T-cell (primary cell): ENCODE data around the gene STXBP6. TPM values are rescaled to one million over a fixed set of nuclear protein-coding genes. Genes with fewer than 3 reads are reported as not detected.

ENCODE experiments used
- ATAC-seq, 4 experiments: fragments of 200-7000 bp in 3 of 4; fragments of 150-1000 bp in 1 of 4; cut with Tn5 transposase; replicated peaks in 1 of 4; 1 replicate in 3 of 4; 2 replicates in 1 of 4; pipeline ENCODE4 v1.10.0; 2021; ENCODE audit warnings: moderate library complexity in 3 of 4, mild to moderate bottlenecking in 2 of 4, moderate number of reproducible peaks in 1 of 4
- CTCF ChIA-PET, 2 donors: fragments of 300-600 bp; sonication (Branson Sonifier 250); formaldehyde crosslinking; loops; one replicate each; lab custom pipeline; 2022; ENCODE audit warnings: antibody characterized with exemption in 2 of 2; lab: Charles Lee
- POLR2A ChIA-PET, 2 donors: fragments of 300-600 bp; sonication (Branson Sonifier 250); formaldehyde crosslinking; loops; one replicate each; lab custom pipeline; 2022; ENCODE audit warnings: antibody characterized with exemption in 2 of 2; lab: Charles Lee
- DNase-seq, 35 experiments: peaks; one replicate each; pipeline versions ENCODE4 v3.0.0 to v3.0.0-alpha.2; 2013 to 2023
- H3K27ac ChIP-seq: one replicate; pipeline ENCODE4 v1.5.1; 2013; ENCODE audit warnings: low read length
- H3K27me3 ChIP-seq, 2 experiments: replicated peaks in 1 of 2; 1 replicate in 1 of 2; 2 replicates in 1 of 2; pipeline versions ENCODE4 v1.6.1 to v1.7.0; 2013; ENCODE audit warnings: low read length in 1 of 2, mixed read lengths in 1 of 2; ENCODE audit not compliant: control insufficient read depth in 2 of 2, insufficient read depth in 2 of 2; ENCODE audit errors: extremely low read depth in 1 of 2
- H3K36me3 ChIP-seq, 2 donors: 1 replicate in 1 of 2; 2 replicates in 1 of 2; pipeline versions ENCODE4 v1.6.1 to v1.7.0; 2013; ENCODE audit warnings: low read length in 1 of 2; ENCODE audit not compliant: control insufficient read depth in 2 of 2, insufficient read depth in 1 of 2; ENCODE audit errors: extremely low read depth in 1 of 2
- H3K4me1 ChIP-seq, 2 experiments: 1 replicate in 1 of 2; 2 replicates in 1 of 2; pipeline versions ENCODE4 v1.6.1 to v1.7.0; 2013; ENCODE audit warnings: low read length in 2 of 2, mixed read lengths in 1 of 2; ENCODE audit not compliant: insufficient read depth in 2 of 2, control insufficient read depth in 1 of 2; ENCODE audit errors: extremely low read depth in 1 of 2
- H3K4me3 ChIP-seq, 2 donors: 1 replicate in 1 of 2; 2 replicates in 1 of 2; pipeline versions ENCODE4 v1.5.1 to v1.7.0; 2013; ENCODE audit warnings: mild to moderate bottlenecking in 2 of 2, low read length in 1 of 2, moderate library complexity in 1 of 2; ENCODE audit not compliant: control insufficient read depth in 1 of 2; ENCODE audit errors: extremely low read depth in 1 of 2
- H3K9me3 ChIP-seq: 2 replicates; pipeline ENCODE4 v1.7.0; 2013
- H3K27ac Mint-ChIP-seq, 2 donors: one replicate each; pipeline ENCODE4 v1.8.0; 2020 to 2021; ENCODE audit warnings: mild to moderate bottlenecking in 2 of 2, mixed read lengths in 2 of 2
- H3K27me3 Mint-ChIP-seq, 2 donors: one replicate each; pipeline ENCODE4 v1.8.0; 2021 to 2022; ENCODE audit warnings: mixed read lengths in 2 of 2
- H3K36me3 Mint-ChIP-seq: one replicate; pipeline ENCODE4 v1.8.0; 2021; ENCODE audit warnings: mixed read lengths
- H3K4me1 Mint-ChIP-seq, 3 donors: one replicate each; pipeline ENCODE4 v1.8.0; 2020 to 2022; ENCODE audit warnings: mixed read lengths in 3 of 3, mild to moderate bottlenecking in 1 of 3
- H3K4me3 Mint-ChIP-seq, 3 donors: one replicate each; pipeline ENCODE4 v1.8.0; 2020 to 2022; ENCODE audit warnings: mild to moderate bottlenecking in 3 of 3, mixed read lengths in 3 of 3, moderate library complexity in 3 of 3
- H3K9me3 Mint-ChIP-seq, 3 donors: one replicate each; pipeline ENCODE4 v1.8.0; 2020 to 2022; ENCODE audit warnings: mixed read lengths in 3 of 3
- WGBS: methylation state at CpG from one replicate; pipeline ENCODE4 v1.1.5; 2013; ENCODE audit warnings: missing lambda C conversion rate; ENCODE audit not compliant: insufficient coverage; 5-methylcytosine and 5-hydroxymethylcytosine counted together
- total RNA-seq, 35 experiments: library from RNA in 6 of 35; stranded (reverse) in 6 of 35; fragments of 120-200 nt in 1 of 35; gene quantifications; one replicate each; pipeline versions ENCODE4 v1.2.1 to v1.2.4 and lab custom pipeline; 2013 to 2026

Gene STXBP6
- total RNA-seq, 5 donors from 2014 or later (not counting 1 experiment from before 2014, with no cell fraction given): 0.25 TPM; not detected in 4

GRCh38 chr14:24889843-24890242, 160.1 kb downstream of the STXBP6 start:
- DNase-seq (no peak), ATAC-seq (no peak)
- Mint-ChIP-seq H3K4me1 (no peaks in the 10 kb centered on the region), H3K27me3 (peaks cover 11 to 28% of the 10 kb centered on the region in 2 donors), H3K4me3 (no peak overlapping the region), H3K27ac (no peak overlapping the region), H3K36me3 (no peaks in the 10 kb centered on the region), H3K9me3 (peaks cover 9 to 16% (median 11%) of the 10 kb centered on the region in 3 donors)
- CTCF ChIA-PET: no interaction called here
- H3K27me3 ChIP-seq: peaks cover 0 to 5% of the 10 kb centered on the region in 2 experiments
- no peak overlapping the region for H3K4me3 ChIP-seq
- H3K27ac ChIP-seq: no peak overlapping the region
- H3K36me3 ChIP-seq: no peaks in the 10 kb centered on the region
- POLR2A ChIA-PET: no interaction called here
- H3K4me1 ChIP-seq: no peaks in the 10 kb centered on the region
- H3K9me3 ChIP-seq: peaks cover 3% of the 10 kb centered on the region

- Histone ChIP-seq H3K4me1 (no peaks in the 10 kb centered on the region), H3K27ac (no peak overlapping the region), H3K27me3 (peaks cover 0 to 5% of the 10 kb centered on the region in 2 experiments), H3K9me3 (peaks cover 3% of the 10 kb centered on the region), H3K36me3 (no peaks in the 10 kb centered on the region), H3K4me3 (no peak overlapping the region)
- ATAC-seq (no peak), DNase-seq (no peak)
- Mint-ChIP-seq H3K27ac (no peak overlapping the region), H3K4me1 (no peaks in the 10 kb centered on the region), H3K4me3 (no peak overlapping the region), H3K36me3 (no peaks in the 10 kb centered on the region), H3K27me3 (peaks cover 11 to 26% of the 10 kb centered on the region in 2 donors), H3K9me3 (peaks cover 9 to 16% (median 11%) of the 10 kb centered on the region in 3 donors)
- CTCF ChIA-PET: no interaction called here
- POLR2A ChIA-PET: no interaction called here
- 86% methylated on average over 3 of the region's 6 CpGs for WGBS
Measured at GRCh38 chr14:24888532-24888931, 161.4 kb downstream of the STXBP6 start.

- H3K36me3 Mint-ChIP-seq: no peaks in the 10 kb centered on the region
- Histone ChIP-seq H3K27me3 (peaks cover 0 to 4% of the 10 kb centered on the region in 2 experiments), H3K4me1 (no peaks in the 10 kb centered on the region), H3K9me3 (peaks cover 3% of the 10 kb centered on the region), H3K36me3 (no peaks in the 10 kb centered on the region), H3K4me3 (no peak overlapping the region), H3K27ac (no peak overlapping the region)
- ChIA-PET POLR2A (no interaction called here), CTCF (no interaction called here)
- ATAC-seq (no peak), DNase-seq (no peak)
- WGBS: 43% methylated on average over 1 of the region's 3 CpGs
- H3K27me3 Mint-ChIP-seq: peaks cover 11 to 27% of the 10 kb centered on the region in 2 donors
- no peak overlapping the region for H3K4me3 Mint-ChIP-seq
- peaks cover 9 to 16% (median 11%) of the 10 kb centered on the region in 3 donors for H3K9me3 Mint-ChIP-seq
- H3K4me1 Mint-ChIP-seq: no peaks in the 10 kb centered on the region
- H3K27ac Mint-ChIP-seq: no peak overlapping the region
Measured at GRCh38 chr14:24887623-24888304, 162.2 kb downstream of the STXBP6 start.

GRCh38 chr14:24885410-24885913, 164.5 kb downstream of the STXBP6 start:
- Histone ChIP-seq H3K4me1 (no peaks in the 10 kb centered on the region), H3K27ac (no peak overlapping the region), H3K27me3 (no peaks in the 10 kb centered on the region), H3K4me3 (no peak overlapping the region), H3K9me3 (no peaks in the 10 kb centered on the region), H3K36me3 (no peaks in the 10 kb centered on the region)
- 33% methylated on average over 1 of the region's 3 CpGs for WGBS
- ChIA-PET POLR2A (no interaction called here), CTCF (no interaction called here)
- H3K36me3 Mint-ChIP-seq: no peaks in the 10 kb centered on the region
- no peak for ATAC-seq
- no peaks in the 10 kb centered on the region for H3K4me1 Mint-ChIP-seq
- no peak for DNase-seq
- no peak overlapping the region for H3K27ac Mint-ChIP-seq
- H3K27me3 Mint-ChIP-seq: peaks cover 15 to 29% of the 10 kb centered on the region in 2 donors
- H3K9me3 Mint-ChIP-seq: peaks cover 8 to 10% (median 9%) of the 10 kb centered on the region in 3 donors
- no peak overlapping the region for H3K4me3 Mint-ChIP-seq

GRCh38 chr14:24883576-24883975, 166.4 kb downstream of the STXBP6 start:
- H3K27me3 Mint-ChIP-seq: peaks cover 14 to 37% of the 10 kb centered on the region in 2 donors
- H3K27ac ChIP-seq: no peak overlapping the region
- H3K9me3 ChIP-seq: no peaks in the 10 kb centered on the region
- no peaks in the 10 kb centered on the region for H3K4me1 Mint-ChIP-seq
- no peaks in the 10 kb centered on the region for H3K36me3 ChIP-seq
- no peaks in the 10 kb centered on the region for H3K4me1 ChIP-seq
- no peak overlapping the region for H3K4me3 Mint-ChIP-seq
- CTCF ChIA-PET: no interaction called here
- DNase-seq (no peak), ATAC-seq (no peak)
- H3K27me3 ChIP-seq: no peaks in the 10 kb centered on the region
- POLR2A ChIA-PET: no interaction called here
- no CpG with 5 or more reads among the region's 2 CpGs for WGBS
- no peak overlapping the region for H3K4me3 ChIP-seq
- no peak overlapping the region for H3K27ac Mint-ChIP-seq
- H3K9me3 Mint-ChIP-seq: no peaks in the 10 kb centered on the region
- H3K36me3 Mint-ChIP-seq: no peaks in the 10 kb centered on the region

GRCh38 chr14:24881116-24881893, 168.6 kb downstream of the STXBP6 start:
- Mint-ChIP-seq H3K27me3 (peaks cover 8 to 34% of the 10 kb centered on the region in 2 donors), H3K9me3 (no peaks in the 10 kb centered on the region), H3K36me3 (no peaks in the 10 kb centered on the region), H3K4me3 (no peak overlapping the region), H3K27ac (no peak overlapping the region), H3K4me1 (no peaks in the 10 kb centered on the region)
- Histone ChIP-seq H3K9me3 (no peaks in the 10 kb centered on the region), H3K36me3 (no peaks in the 10 kb centered on the region), H3K4me3 (no peak overlapping the region), H3K27me3 (no peaks in the 10 kb centered on the region), H3K4me1 (no peaks in the 10 kb centered on the region), H3K27ac (no peak overlapping the region)
- ChIA-PET POLR2A (no interaction called here), CTCF (interaction anchor here in 1 of 2 donors (0.6 to 0.7 kb wide), 2 partner anchors 8 to 11 kb away, joined by 3 to 4 read pairs; no protein-coding TSS in a partner anchor)
- no peak for ATAC-seq
- no CpG with 5 or more reads among the region's 2 CpGs for WGBS
- DNase-seq: no peak
